Adrenal gland (tissue), 12 donors: ENCODE measurements around the gene TSPAN9. TPM values are rescaled to one million over a fixed set of nuclear protein-coding genes. Genes with fewer than 3 reads are reported as not detected.

ENCODE experiments used
- DNase-seq, 7 donors: peaks; one replicate each; pipeline ENCODE4 v3.0.0-alpha.2; 2019 to 2020
- H3K27ac ChIP-seq, 5 donors: fragments of 200-600 bp; sonication (generic) in 4 of 5; 1 replicate in 3 of 5; 2 replicates in 2 of 5; pipeline versions ENCODE4 v1.5.1 to v1.8.0; 2016 to 2020; ENCODE audit warnings: mild to moderate bottlenecking in 1 of 5
- H3K27me3 ChIP-seq: fragments of 200-600 bp; 2 replicates; pipeline ENCODE4 v1.8.0; 2021
- H3K36me3 ChIP-seq, 2 donors: fragments of 200-600 bp; replicated peaks in 1 of 2; 1 replicate in 1 of 2; 2 replicates in 1 of 2; pipeline versions ENCODE4 v1.5.1 to v1.8.0; 2018 to 2022
- H3K4me1 ChIP-seq, 2 donors: fragments of 200-600 bp; replicated peaks in 1 of 2; 1 replicate in 1 of 2; 2 replicates in 1 of 2; pipeline versions ENCODE4 v1.5.1 to v1.8.0; 2018 to 2021
- H3K4me3 ChIP-seq, 4 donors: fragments of 200-600 bp; sonication (generic) in 3 of 4; one replicate each; pipeline ENCODE4 v1.5.1; 2016 to 2018
- H3K9me3 ChIP-seq, 3 donors: fragments of 200-600 bp; sonication (generic) in 1 of 3; replicated peaks in 1 of 3; 1 replicate in 2 of 3; 2 replicates in 1 of 3; pipeline versions ENCODE4 v1.5.1 to v1.8.0; 2016 to 2021
- CTCF ChIP-seq, 6 experiments: fragments of 450-650 bp in 4 of 6; fragments of 200-600 bp in 2 of 6; sonication (generic) in 1 of 6; IDR thresholded peaks; 1 replicate in 5 of 6; 2 replicates in 1 of 6; pipeline versions ENCODE4 v1.5.1 to v1.8.0; 2016 to 2021; ENCODE audit warnings: antibody characterized with exemption in 6 of 6, mild to moderate bottlenecking in 2 of 6, moderate library complexity in 1 of 6
- POLR2A ChIP-seq, 2 donors: fragments of 450-650 bp; IDR thresholded peaks; one replicate each; pipeline ENCODE4 v1.6.1; 2017; ENCODE audit warnings: antibody characterized with exemption in 2 of 2, mild to moderate bottlenecking in 2 of 2, moderate library complexity in 1 of 2
- WGBS, 4 donors: extraction: QIAGEN DNeasy Blood & Tissue Kit in 2 of 4; methylation state at CpG; one replicate each; pipeline versions ENCODE4 v1.1.5 to v1.1.7; 2013 to 2017; 5-methylcytosine and 5-hydroxymethylcytosine counted together
- intact Hi-C, 2 donors: fragments of 100-400 bp; cut with DNase I; formaldehyde crosslinking; loops; one replicate each; pipeline versions ENCODE4 v1.14.1 to v1.15.0; 2022 to 2023
- polyA plus RNA-seq, 3 donors: library from polyadenylated mRNA; stranded (reverse); fragments of 200-250 nt in 2 of 3; fragments of 350-450 nt in 1 of 3; fragmentation: Illumina TruSeq in 1 of 3; extraction: RNeasy Lipid Tissue Mini Kit (QIAGEN cat#74804) in 1 of 3; gene quantifications; one replicate each; pipeline ENCODE4 v1.2.3, GENCODE V29; 2013 to 2014
- total RNA-seq, 9 donors: library from RNA; depleted of rRNA in 4 of 9; stranded (reverse); fragments of >200 nt in 4 of 9; fragments of 120-200 nt in 1 of 9; fragmentation: NEBNext Ultra II Directional in 1 of 9; extraction: Animal tissue kit (Norgen Biotek cat#: 25700) in 1 of 9; gene quantifications; one replicate each; pipeline versions ENCODE4 v1.1.0 to v1.2.4, GENCODE V29; 2013 to 2023
- donor health status: healthy with polysubstance abuse.
- donor health status: Bipolar disorder and iron deficiency.
- donor health status: DM: yes; HTN: yes; CAD: no.
- donor health status: DM: no; HTN: no; CAD: no.
- donor health status: DM: no; HTN: no; CAD: no.
- donor health status: DM: yes; HTN: yes; CAD: no.

Gene TSPAN9
- total and polyA plus RNA-seq, 12 donors = 12.4 to 31.4 (median 22.4) TPM

DNA sequence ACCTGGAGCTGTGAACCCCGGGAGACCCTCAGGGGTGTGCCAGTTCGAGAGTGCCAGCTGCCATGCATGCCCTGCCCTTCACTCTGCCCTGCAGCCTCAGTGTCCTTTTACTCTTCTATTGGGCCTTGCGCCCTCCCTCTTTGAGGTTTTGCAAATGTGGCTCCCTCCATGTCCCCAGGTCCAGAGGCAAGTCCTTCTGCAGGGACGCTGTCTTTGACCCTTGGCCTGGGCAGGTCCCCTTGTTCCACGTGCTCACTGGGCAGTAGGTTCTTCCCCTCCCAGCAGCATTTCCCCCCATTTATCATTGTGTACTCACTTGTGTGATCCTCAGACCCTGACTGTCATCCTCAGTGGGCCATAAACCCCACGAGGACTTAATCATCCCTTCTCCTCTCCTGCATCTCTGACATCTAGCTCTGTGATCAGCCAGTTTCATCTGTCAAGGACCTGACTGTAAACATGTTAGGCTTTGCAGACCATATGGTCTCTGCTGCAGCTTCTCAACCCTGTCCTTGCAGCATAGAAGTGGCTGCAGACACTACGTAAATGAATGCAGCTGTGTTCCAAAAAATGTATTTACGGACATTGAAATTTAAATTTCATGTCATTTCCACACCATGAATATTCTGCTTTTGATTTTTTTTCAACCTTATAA lies 36.6 kb downstream of the TSPAN9 start:
- no peak overlapping the region for H3K27ac ChIP-seq
- H3K36me3 ChIP-seq = no peaks in the 10 kb centered on the region
- intact Hi-C loops = no loop called here
- WGBS, 4 donors = 80 to 88% (median 85%) methylated on average over 8 of the region's 8 CpGs
- H3K9me3 ChIP-seq = no peaks in the 10 kb centered on the region
- no peaks in the 10 kb centered on the region for H3K27me3 ChIP-seq
- H3K4me1 ChIP-seq = peaks cover 0 to 5% of the 10 kb centered on the region in 2 donors
- no peak for DNase-seq
- TF ChIP-seq CTCF (IDR thresholded peaks at IDR 0.05) (no peak), POLR2A (IDR thresholded peaks at IDR 0.05) (no peak)
- H3K4me3 ChIP-seq = no peak overlapping the region

DNA sequence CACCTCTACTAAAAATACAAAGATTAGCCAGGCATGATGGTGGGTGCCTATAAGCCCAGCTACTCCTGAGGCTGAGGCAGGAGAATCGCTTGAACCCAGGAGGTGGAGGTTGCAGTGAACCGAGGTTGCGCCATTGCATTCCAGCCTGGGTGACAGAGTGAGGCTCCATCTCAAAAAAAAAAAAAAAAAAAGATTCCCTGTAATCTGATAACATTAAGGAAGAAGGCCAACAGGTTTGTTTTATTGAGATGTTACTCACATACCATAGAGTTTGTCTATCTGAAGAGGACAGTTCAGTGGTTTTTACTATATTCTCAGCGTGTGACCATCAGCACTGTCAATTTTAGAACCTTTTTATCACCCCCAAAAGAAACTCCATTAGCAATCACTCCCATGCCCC lies 37.5 kb downstream of the TSPAN9 start:
- H3K4me1 ChIP-seq = peaks cover 0 to 13% of the 10 kb centered on the region in 2 donors
- no peak for DNase-seq
- intact Hi-C loops = loop anchor here in 1 of 2 donors (5.0 kb wide), 1 partner anchor 32 kb away; no protein-coding TSS in a partner anchor
- no peak overlapping the region for H3K4me3 ChIP-seq
- H3K36me3 ChIP-seq = no peaks in the 10 kb centered on the region
- no peaks in the 10 kb centered on the region for H3K27me3 ChIP-seq
- no peaks in the 10 kb centered on the region for H3K9me3 ChIP-seq
- WGBS, 4 donors = 91 to 96% (median 93%) methylated on average over 4 of the region's 4 CpGs
- TF ChIP-seq POLR2A (IDR thresholded peaks at IDR 0.05) = no peak
- no peak for TF ChIP-seq CTCF (IDR thresholded peaks at IDR 0.05)
- no peak overlapping the region for H3K27ac ChIP-seq

DNA sequence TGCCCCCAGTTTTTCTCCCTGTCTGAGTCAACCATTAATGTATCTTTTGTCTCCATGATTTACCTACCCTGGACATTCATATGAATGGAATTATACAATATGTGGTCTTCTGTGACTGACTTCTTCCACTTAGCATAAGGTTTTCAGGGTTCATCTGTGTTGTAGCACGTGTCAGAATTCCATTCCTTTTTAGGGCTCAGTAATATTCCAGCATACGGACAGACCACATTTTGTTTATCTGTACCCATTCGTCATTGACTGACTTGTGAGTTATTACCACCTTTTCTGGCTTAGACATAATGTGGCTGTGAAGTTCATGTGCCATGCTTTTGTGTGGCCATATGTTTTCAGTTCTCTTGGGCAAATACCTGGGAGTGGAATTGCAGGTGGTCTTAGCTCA lies 37.9 kb downstream of the TSPAN9 start:
- no peak for DNase-seq
- H3K27ac ChIP-seq = no peak overlapping the region
- peaks cover 0 to 17% of the 10 kb centered on the region in 2 donors for H3K4me1 ChIP-seq
- H3K4me3 ChIP-seq = no peak overlapping the region
- intact Hi-C loops = loop anchor here in 1 of 2 donors (5.0 kb wide), 1 partner anchor 33 kb away; no protein-coding TSS in a partner anchor
- H3K9me3 ChIP-seq = no peaks in the 10 kb centered on the region
- 90 to 98% (median 95%) methylated on average over 3 of the region's 3 CpGs for WGBS, 4 donors
- no peaks in the 10 kb centered on the region for H3K36me3 ChIP-seq
- H3K27me3 ChIP-seq = no peaks in the 10 kb centered on the region
- TF ChIP-seq POLR2A (IDR thresholded peaks at IDR 0.05) (no peak), CTCF (IDR thresholded peaks at IDR 0.05) (no peak)

- H3K27me3 ChIP-seq = no peaks in the 10 kb centered on the region
- H3K36me3 ChIP-seq = no peaks in the 10 kb centered on the region
- DNase-seq = no peak
- 65 to 74% (median 71%) methylated on average over 16 to 19 of the region's 19 CpGs for WGBS, 4 donors
- H3K4me3 ChIP-seq = no peak overlapping the region
- no peak for TF ChIP-seq POLR2A (IDR thresholded peaks at IDR 0.05)
- no peak for TF ChIP-seq CTCF (IDR thresholded peaks at IDR 0.05)
- peaks cover 0 to 23% of the 10 kb centered on the region in 2 donors for H3K4me1 ChIP-seq
- peak overlapping the region in 3 of 5 donors; percentile 22 to 85 (median 57) for H3K27ac ChIP-seq
- intact Hi-C loops = loop anchor here in 1 of 2 donors (5.0 kb wide), 1 partner anchor 34 kb away; no protein-coding TSS in a partner anchor
- H3K9me3 ChIP-seq = no peaks in the 10 kb centered on the region
Measured at GRCh38 chr12:3116106-3116844, 39.1 kb downstream of the TSPAN9 start.
